Spleen (tissue), 11 donors: ENCODE measurements around the gene CUL5. TPM values are rescaled to one million over a fixed set of nuclear protein-coding genes. Genes with fewer than 3 reads are reported as not detected.

Experiments used
- DNase-seq: peaks from one replicate; pipeline ENCODE4 v3.0.0-alpha.2; 2020
- H3K27ac ChIP-seq, 8 donors: fragments of 200-600 bp; sonication (generic) in 7 of 8; 1 replicate in 4 of 8; 2 replicates in 4 of 8; pipeline versions ENCODE4 v1.5.0 to v1.8.0; 2016 to 2021; ENCODE audit warnings: inconsistent platforms in 4 of 8, mild to moderate bottlenecking in 4 of 8, moderate library complexity in 1 of 8
- H3K27me3 ChIP-seq, 7 donors: fragments of 200-600 bp; sonication (generic) in 6 of 7; replicated peaks in 1 of 7; 1 replicate in 4 of 7; 2 replicates in 3 of 7; pipeline versions ENCODE4 v1.5.0 to v1.8.0; 2016 to 2021; ENCODE audit warnings: inconsistent platforms in 3 of 7, mild to moderate bottlenecking in 1 of 7
- H3K36me3 ChIP-seq, 6 donors: fragments of 200-600 bp; sonication (generic) in 5 of 6; 1 replicate in 4 of 6; 2 replicates in 2 of 6; pipeline versions ENCODE4 v1.5.0 to v1.8.0; 2016 to 2021; ENCODE audit warnings: inconsistent platforms in 2 of 6
- H3K4me1 ChIP-seq, 6 donors: fragments of 200-600 bp; sonication (generic) in 5 of 6; 1 replicate in 3 of 6; 2 replicates in 3 of 6; pipeline versions ENCODE4 v1.5.0 to v1.8.0; 2016 to 2021; ENCODE audit warnings: inconsistent platforms in 3 of 6
- H3K4me3 ChIP-seq, 8 donors: fragments of 200-600 bp; sonication (generic) in 7 of 8; 1 replicate in 4 of 8; 2 replicates in 4 of 8; pipeline versions ENCODE4 v1.5.0 to v1.8.0; 2016 to 2021; ENCODE audit warnings: inconsistent platforms in 4 of 8, mild to moderate bottlenecking in 4 of 8, moderate library complexity in 2 of 8
- H3K9me3 ChIP-seq, 8 donors: fragments of 200-600 bp; sonication (generic) in 7 of 8; 1 replicate in 4 of 8; 2 replicates in 4 of 8; pipeline versions ENCODE4 v1.5.0 to v1.8.0; 2016 to 2021; ENCODE audit warnings: inconsistent platforms in 4 of 8
- CTCF ChIP-seq, 11 experiments: fragments of 200-600 bp in 7 of 11; fragments of 450-650 bp in 4 of 11; sonication (generic) in 4 of 11; IDR thresholded peaks in 8 of 11; conservative IDR thresholded peaks in 3 of 11; 1 replicate in 7 of 11; 2 replicates in 4 of 11; pipeline versions ENCODE4 v1.4.0 to v1.8.0; 2016 to 2021; ENCODE audit warnings: antibody characterized with exemption in 11 of 11, inconsistent platforms in 4 of 11, mild to moderate bottlenecking in 1 of 11
- POLR2A ChIP-seq, 3 donors: fragments of 450-650 bp; IDR thresholded peaks; one replicate each; pipeline ENCODE4 v1.5.1; 2017; ENCODE audit warnings: antibody characterized with exemption in 3 of 3, mild to moderate bottlenecking in 1 of 3
- POLR2AphosphoS5 ChIP-seq, 3 donors: sonication (generic); formaldehyde crosslinking; IDR thresholded peaks; one replicate each; pipeline ENCODE4 v1.5.1; 2017; ENCODE audit warnings: antibody characterized with exemption in 3 of 3
- WGBS, 5 donors: extraction: QIAGEN DNeasy Blood & Tissue Kit in 3 of 5; methylation state at CpG; one replicate each; pipeline versions ENCODE4 v1.1.5 to v1.1.7; 2013 to 2018; 5-methylcytosine and 5-hydroxymethylcytosine counted together
- intact Hi-C: fragments of 100-400 bp; cut with DNase I; formaldehyde crosslinking; loops from one replicate; pipeline ENCODE4 v1.15.0; 2023; ENCODE audit warnings: low total_unique reads
- polyA plus RNA-seq, 3 donors: library from polyadenylated mRNA; stranded (reverse); fragments of 200-250 nt; gene quantifications; one replicate each; pipeline ENCODE4 v1.2.1, GENCODE V29; 2013
- total RNA-seq, 7 donors: library from RNA; depleted of rRNA in 3 of 7; stranded (reverse); fragments of >200 nt in 3 of 7; fragmentation: NEBNext Ultra II Directional in 4 of 7; extraction: Animal tissue kit (Norgen Biotek cat#: 25700) in 4 of 7; gene quantifications; one replicate each; pipeline versions ENCODE4 v1.1.0 to v1.2.1, GENCODE V29; 2016 to 2021
- donor health status: healthy with polysubstance abuse.
- donor health status: DM: no; HTN: no; CAD: no; lungs with moderate emphysema.
- donor health status: DM: no; HTN: no; CAD: no.
- donor health status: Bipolar disorder and iron deficiency.
- donor health status: healthy.
- donor health status: DM: no; HTN: no; CAD: no.
- donor health status: DM: yes; HTN: yes; CAD: no.

The CUL5 gene
- total and polyA plus RNA-seq, 10 donors, result 5.5 to 42.7 (median 35.6) TPM

DNA sequence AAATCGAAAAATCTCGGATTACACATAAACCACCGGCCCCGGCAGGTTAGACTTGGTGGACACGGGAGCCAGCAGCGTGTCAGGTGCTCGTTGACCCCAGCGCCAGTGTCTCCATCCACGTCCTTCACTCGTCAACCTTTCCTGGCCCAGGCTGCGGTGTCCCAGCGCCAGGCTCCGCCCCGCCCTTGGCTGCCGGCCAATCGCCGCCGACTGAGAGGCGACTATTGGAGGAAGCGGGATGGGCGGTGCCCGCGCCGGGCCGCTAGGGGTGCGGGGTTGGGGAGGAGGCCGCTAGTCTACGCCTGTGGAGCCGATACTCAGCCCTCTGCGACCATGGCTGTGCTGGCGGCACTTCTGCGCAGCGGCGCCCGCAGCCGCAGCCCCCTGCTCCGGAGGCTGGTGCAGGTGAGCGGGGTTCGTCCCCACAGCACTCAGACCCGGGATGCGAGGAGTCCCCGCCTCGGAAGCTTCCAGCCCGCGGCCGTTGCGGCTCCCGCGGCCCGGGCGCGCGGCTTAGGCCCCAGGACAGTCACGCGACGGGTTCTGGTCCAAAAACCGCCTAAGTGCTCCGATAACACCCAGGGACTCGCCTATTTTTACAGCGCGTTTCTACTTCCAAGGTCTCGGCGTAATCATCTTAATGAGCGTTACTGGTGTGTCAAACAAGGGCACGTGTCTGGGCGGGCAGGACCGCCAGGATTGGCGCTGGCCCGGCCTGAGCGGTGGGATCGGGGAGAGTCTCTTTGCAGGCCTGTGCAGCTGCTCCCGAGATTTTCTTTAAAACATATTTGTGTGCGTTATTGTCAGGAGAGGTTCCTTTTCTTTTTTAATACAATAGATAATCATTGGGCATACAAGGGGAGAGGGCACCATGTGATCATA, 112.8 kb downstream of the CUL5 start, which contains the start of gene ACAT1:
TSS of gene ACAT1 (plus strand) at position 294 of the 882 bp plus-strand sequence. CDS start at position 334, 40 bp downstream.
- intact Hi-C loops, result no loop called here
- 1% methylated on average over 51 to 73 of the region's 73 CpGs for WGBS, 5 donors

DNA sequence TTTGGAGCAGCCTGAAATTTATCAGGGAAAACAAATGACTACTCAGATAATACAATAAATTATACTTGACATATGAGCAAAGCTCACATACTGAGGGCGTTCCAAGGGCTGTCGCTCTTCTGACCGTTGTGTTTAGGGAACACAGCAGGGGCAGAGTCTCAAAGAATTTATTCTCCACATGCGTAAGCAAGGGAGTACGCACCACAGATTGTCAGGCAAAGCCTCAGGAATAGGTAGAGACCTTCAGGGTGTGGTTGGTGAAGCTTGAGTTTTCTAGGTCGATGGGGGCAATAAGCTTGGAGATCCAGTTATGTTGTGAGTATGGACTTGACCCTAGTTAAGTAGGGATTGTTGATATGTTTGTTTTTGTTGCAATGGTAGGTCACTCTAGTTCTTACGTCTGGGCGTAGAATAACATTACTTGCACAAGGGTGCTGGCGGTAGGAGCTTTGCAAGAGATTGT, 113.5 kb downstream of the CUL5 start:
- no peaks in the 10 kb centered on the region for H3K36me3 ChIP-seq
- DNase-seq, result no peak
- H3K27me3 ChIP-seq, result no peaks in the 10 kb centered on the region
- peak overlapping the region; percentile 80 to 92 (median 88) for H3K27ac ChIP-seq
- H3K9me3 ChIP-seq, result no peaks in the 10 kb centered on the region
- peaks cover 27 to 47% (median 38%) of the 10 kb centered on the region in 6 donors for H3K4me1 ChIP-seq
- intact Hi-C loops, result no loop called here
- WGBS, 5 donors, result 54 to 74% (median 66%) methylated on average over 9 of the region's 9 CpGs
- peak overlapping the region; percentile 72 to 91 (median 84) for H3K4me3 ChIP-seq
- TF ChIP-seq POLR2AphosphoS5 (IDR thresholded peaks at IDR 0.05), result no peak
- no peak for TF ChIP-seq POLR2A (IDR thresholded peaks at IDR 0.05)
- TF ChIP-seq CTCF (IDR thresholded peaks at IDR 0.05 in 8 of 11, conservative IDR thresholded peaks at IDR 0.05 in 3 of 11), result no peak

More for the DNA sequence above, 112.8 kb downstream of the CUL5 start, which contains the start of gene ACAT1:
- Histone ChIP-seq H3K27ac (peak within 1 kb of the TSS; percentile 80 to 92 (median 88)), H3K4me1 (peaks cover 27 to 47% (median 38%) of the 10 kb centered on the region in 6 donors), H3K4me3 (peak within 1 kb of the TSS; percentile 72 to 91 (median 84)), H3K27me3 (no peaks in the 10 kb centered on the region), H3K9me3 (no peaks in the 10 kb centered on the region), H3K36me3 (no peaks in the 10 kb centered on the region)
- peak; percentile 100 for DNase-seq
- TF ChIP-seq CTCF (IDR thresholded peaks at IDR 0.05 in 8 of 11, conservative IDR thresholded peaks at IDR 0.05 in 3 of 11) (peak; percentile 44 to 84 (median 71)), POLR2A (IDR thresholded peaks at IDR 0.05) (peak in 2 of 3 donors; percentile 32 to 70), POLR2AphosphoS5 (IDR thresholded peaks at IDR 0.05) (peak; percentile 95 to 98 (median 95))

DNA sequence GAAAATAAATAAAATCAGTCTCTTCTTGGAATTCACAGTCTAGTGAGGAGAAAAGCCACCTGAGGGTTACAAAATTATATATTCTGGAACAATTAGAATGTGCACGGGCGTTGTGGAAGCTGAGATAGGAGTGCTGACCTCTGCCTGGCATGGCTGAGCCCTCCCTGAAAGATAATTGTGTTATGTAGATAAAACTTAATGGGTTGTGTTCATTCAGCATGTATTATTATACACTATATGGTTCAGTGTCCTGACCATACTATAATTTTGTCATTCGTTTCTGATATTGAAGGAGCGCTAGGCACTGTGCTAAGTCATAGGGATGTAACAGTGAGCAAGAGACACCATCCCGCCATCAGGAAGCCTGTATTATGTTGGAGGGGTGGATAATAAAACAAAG, 116.4 kb downstream of the CUL5 start:
- Histone ChIP-seq H3K9me3 (no peaks in the 10 kb centered on the region), H3K36me3 (peaks cover 0 to 23% (median 0%) of the 10 kb centered on the region in 6 donors), H3K4me1 (peaks cover 27 to 47% (median 38%) of the 10 kb centered on the region in 6 donors), H3K27ac (peak overlapping the region in 5 of 8 donors; percentile 30 to 77 (median 63)), H3K4me3 (no peak overlapping the region), H3K27me3 (no peaks in the 10 kb centered on the region)
- intact Hi-C loops, result no loop called here
- no peak for TF ChIP-seq CTCF (IDR thresholded peaks at IDR 0.05 in 8 of 11, conservative IDR thresholded peaks at IDR 0.05 in 3 of 11)
- TF ChIP-seq POLR2A (IDR thresholded peaks at IDR 0.05), result no peak
- TF ChIP-seq POLR2AphosphoS5 (IDR thresholded peaks at IDR 0.05), result no peak
- DNase-seq, result no peak
- 88 to 97% (median 91%) methylated on average over 5 of the region's 5 CpGs for WGBS, 5 donors

- intact Hi-C loops, result no loop called here
- TF ChIP-seq POLR2A (IDR thresholded peaks at IDR 0.05) (no peak), CTCF (IDR thresholded peaks at IDR 0.05 in 8 of 11, conservative IDR thresholded peaks at IDR 0.05 in 3 of 11) (no peak), POLR2AphosphoS5 (IDR thresholded peaks at IDR 0.05) (no peak)
- no peak overlapping the region for H3K27ac ChIP-seq
- DNase-seq, result no peak
- H3K27me3 ChIP-seq, result no peaks in the 10 kb centered on the region
- peaks cover 0 to 51% (median 5%) of the 10 kb centered on the region in 6 donors for H3K36me3 ChIP-seq
- H3K4me3 ChIP-seq, result no peak overlapping the region
- H3K9me3 ChIP-seq, result no peaks in the 10 kb centered on the region
- H3K4me1 ChIP-seq, result peaks cover 4 to 16% (median 14%) of the 10 kb centered on the region in 6 donors
- 94 to 100% (median 94%) methylated on average over 2 of the region's 2 CpGs for WGBS, 5 donors
Observed at GRCh38 chr11:108128772-108129171, 120.1 kb downstream of the CUL5 start.
